ENCODE data around the gene RANBP9. TPM values are rescaled to one million over a fixed set of nuclear protein-coding genes. Genes with fewer than 3 reads are reported as not detected.
A peak's percentile ranks its signal among the peaks of the same experiment; 100 is the strongest.

Gene RANBP9
- total RNA-seq, 2 donors from 2014 or later, result 51.6 to 53.8 TPM

GRCh38 chr6:13742961-13743735 is 31.5 kb upstream of the RANBP9 start:
- DNase-seq (ENCODE audit: low spot score) (no peak), ATAC-seq (ENCODE audit: insufficient number of reproducible peaks, low FRiP score, low read depth) (no peak)
- Histone ChIP-seq H3K27ac (no peak overlapping the region), H3K9me3 (no peaks in the 10 kb centered on the region), H3K4me3 (peak overlapping the region; percentile 38), H3K4me1 (ENCODE audit: control insufficient read depth in 1 of 2, low read depth in 2 of 2) (no peaks in the 10 kb centered on the region), H3K27me3 (replicated peaks; ENCODE audit: insufficient read depth) (no peaks in the 10 kb centered on the region), H3K36me3 (no peaks in the 10 kb centered on the region)
- no peak for TF ChIP-seq CTCF (IDR thresholded peaks at IDR 0.05)

DNA sequence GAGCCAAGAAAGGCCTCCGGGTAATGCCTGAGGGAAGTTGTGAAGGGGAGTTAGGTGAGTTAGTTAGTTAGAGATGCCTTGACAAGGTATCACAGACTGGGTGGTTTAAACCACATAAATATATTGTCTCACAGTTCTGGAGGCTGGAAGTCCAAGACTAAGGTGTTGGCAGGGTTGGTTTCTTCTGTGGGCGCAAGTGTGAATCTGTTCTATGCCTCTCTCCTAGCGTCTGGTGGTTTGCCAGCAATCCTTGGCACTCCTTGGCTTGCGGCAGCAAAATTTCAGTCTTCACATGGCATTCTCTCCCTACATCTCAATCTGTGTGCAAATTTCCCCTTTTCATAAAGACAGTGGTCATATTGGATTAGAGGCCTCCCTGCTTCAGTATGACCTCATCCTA is 29.7 kb upstream of the RANBP9 start:
- no peaks in the 10 kb centered on the region for H3K4me1 ChIP-seq (ENCODE audit: control insufficient read depth in 1 of 2, low read depth in 2 of 2)
- DNase-seq (ENCODE audit: low spot score) (no peak), ATAC-seq (ENCODE audit: insufficient number of reproducible peaks, low FRiP score, low read depth) (no peak)
- no peaks in the 10 kb centered on the region for H3K9me3 ChIP-seq
- H3K27me3 ChIP-seq (replicated peaks; ENCODE audit: insufficient read depth), result no peaks in the 10 kb centered on the region
- no peak for TF ChIP-seq CTCF (IDR thresholded peaks at IDR 0.05)
- H3K27ac ChIP-seq, result no peak overlapping the region
- no peak overlapping the region for H3K4me3 ChIP-seq
- no peaks in the 10 kb centered on the region for H3K36me3 ChIP-seq

- Histone ChIP-seq H3K27me3 (replicated peaks; ENCODE audit: insufficient read depth) (no peaks in the 10 kb centered on the region), H3K9me3 (no peaks in the 10 kb centered on the region), H3K4me3 (no peak overlapping the region), H3K27ac (no peak overlapping the region), H3K4me1 (ENCODE audit: control insufficient read depth in 1 of 2, low read depth in 2 of 2) (peaks cover 0 to 7% of the 10 kb centered on the region in 2 donors), H3K36me3 (no peaks in the 10 kb centered on the region)
- DNase-seq (ENCODE audit: low spot score), result no peak
- no peak for TF ChIP-seq CTCF (IDR thresholded peaks at IDR 0.05)
- ATAC-seq (ENCODE audit: insufficient number of reproducible peaks, low FRiP score, low read depth), result no peak
Measured at GRCh38 chr6:13735031-13735430, 23.4 kb upstream of the RANBP9 start.

- H3K9me3 ChIP-seq, result no peaks in the 10 kb centered on the region
- no peak for TF ChIP-seq CTCF (IDR thresholded peaks at IDR 0.05)
- no peaks in the 10 kb centered on the region for H3K36me3 ChIP-seq
- DNase-seq (ENCODE audit: low spot score) (no peak), ATAC-seq (ENCODE audit: insufficient number of reproducible peaks, low FRiP score, low read depth) (no peak)
- no peaks in the 10 kb centered on the region for H3K27me3 ChIP-seq (replicated peaks; ENCODE audit: insufficient read depth)
- H3K4me3 ChIP-seq, result peak overlapping the region; percentile 36
- no peak overlapping the region for H3K27ac ChIP-seq
- H3K4me1 ChIP-seq (ENCODE audit: control insufficient read depth in 1 of 2, low read depth in 2 of 2), result peaks cover 0 to 7% of the 10 kb centered on the region in 2 donors
Measured at GRCh38 chr6:13733178-13733887, 21.7 kb upstream of the RANBP9 start.

DNA sequence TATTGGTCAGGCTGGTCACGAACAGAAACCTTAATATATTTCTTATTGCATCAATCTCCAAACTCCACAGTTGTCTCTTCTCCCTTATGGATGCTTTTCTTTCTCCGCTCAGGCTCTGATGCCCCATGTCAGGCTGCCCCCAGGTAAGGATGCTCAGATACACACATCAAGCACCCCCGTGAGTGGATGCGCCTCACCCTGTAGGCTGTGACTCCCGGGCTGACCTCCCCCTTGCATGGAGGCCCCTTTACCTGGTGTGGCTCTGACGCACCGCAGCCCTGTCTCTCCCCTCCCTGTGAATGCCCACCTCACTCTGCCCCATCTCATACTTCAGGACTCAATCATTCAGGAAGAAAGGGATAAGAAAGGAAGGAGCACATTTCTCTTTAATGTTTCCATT is 19.1 kb upstream of the RANBP9 start:
- H3K27me3 ChIP-seq (replicated peaks; ENCODE audit: insufficient read depth), result no peaks in the 10 kb centered on the region
- no peaks in the 10 kb centered on the region for H3K9me3 ChIP-seq
- no peak for TF ChIP-seq CTCF (IDR thresholded peaks at IDR 0.05)
- H3K4me3 ChIP-seq, result no peak overlapping the region
- H3K27ac ChIP-seq, result no peak overlapping the region
- no peak for ATAC-seq (ENCODE audit: insufficient number of reproducible peaks, low FRiP score, low read depth)
- no peak for DNase-seq (ENCODE audit: low spot score)
- no peaks in the 10 kb centered on the region for H3K36me3 ChIP-seq
- H3K4me1 ChIP-seq (ENCODE audit: control insufficient read depth in 1 of 2, low read depth in 2 of 2), result peaks cover 0 to 7% of the 10 kb centered on the region in 2 donors
